DMS153 (cell line): ENCODE measurements around the gene PLA2G4A.
A peak's percentile ranks its signal among the peaks of the same experiment; 100 is the strongest.

Source experiments
- DNase-seq: peaks from one replicate; lab custom pipeline; 2025; lab: John Stamatoyannopoulos, UW

PLA2G4A gene

DNA sequence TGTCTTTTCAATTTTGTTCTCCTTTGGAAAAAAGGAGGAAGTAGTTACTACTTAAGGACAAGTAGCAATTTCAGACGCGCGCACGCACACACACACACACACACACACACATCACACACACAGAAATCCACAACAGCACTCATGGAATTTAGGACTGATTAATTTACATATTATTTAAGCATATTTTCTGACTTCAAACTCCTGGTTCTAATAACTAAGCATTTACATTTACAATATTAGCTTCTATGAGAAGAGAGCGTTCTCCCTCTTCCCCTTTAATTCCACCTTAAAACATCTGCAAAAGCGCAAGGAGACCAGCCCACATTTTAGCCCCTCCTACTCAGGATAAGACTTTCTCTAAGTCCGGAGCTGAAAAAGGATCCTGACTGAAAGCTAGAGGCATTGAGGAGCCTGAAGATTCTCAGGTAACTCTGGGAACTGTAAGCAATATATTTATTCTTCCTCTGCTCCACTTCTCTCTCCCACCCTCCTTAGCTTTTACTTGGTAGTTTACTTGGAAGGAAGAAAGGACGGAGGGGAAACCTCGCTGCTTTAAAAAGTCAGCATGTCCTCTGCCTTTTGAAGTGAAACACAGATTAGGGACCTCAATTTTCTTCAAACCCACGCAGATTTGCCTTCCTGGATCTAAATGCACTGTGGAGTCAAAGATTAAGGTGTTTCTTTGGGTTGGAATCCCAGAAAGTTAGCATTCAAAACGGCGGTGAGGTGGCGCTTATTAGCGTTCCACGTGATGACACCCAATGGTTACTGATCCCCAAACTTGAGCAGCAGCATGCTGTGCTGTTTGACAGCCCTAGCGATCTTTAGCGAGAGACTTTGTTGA is at the start of gene PLA2G4A:
Gene PLA2G4A, plus strand, starts transcription at position 339 of the 844 bp plus-strand sequence. CDS start 25,406 bp downstream, outside the sequence.
- DNase-seq, result no peak

DNA sequence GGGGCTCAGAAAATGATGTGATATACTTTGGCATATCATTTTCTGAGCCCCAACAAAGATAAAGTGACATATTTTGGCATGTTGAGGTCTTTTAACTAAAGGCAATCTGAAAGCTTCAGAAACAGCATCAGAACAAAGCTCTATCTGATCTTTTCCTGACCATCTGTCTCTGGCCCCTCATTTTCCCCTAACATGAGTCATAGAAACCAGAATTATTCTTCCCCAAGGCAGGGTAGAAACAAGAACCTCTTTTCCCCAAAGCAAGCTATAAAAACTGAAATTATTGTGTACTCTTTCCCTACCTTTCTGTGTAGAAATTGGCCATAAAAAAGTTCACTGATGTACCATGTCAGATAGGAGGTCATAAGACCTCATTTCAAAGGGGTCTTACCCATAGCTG is 48.7 kb upstream of the PLA2G4A start:
- no peak for DNase-seq

DNA sequence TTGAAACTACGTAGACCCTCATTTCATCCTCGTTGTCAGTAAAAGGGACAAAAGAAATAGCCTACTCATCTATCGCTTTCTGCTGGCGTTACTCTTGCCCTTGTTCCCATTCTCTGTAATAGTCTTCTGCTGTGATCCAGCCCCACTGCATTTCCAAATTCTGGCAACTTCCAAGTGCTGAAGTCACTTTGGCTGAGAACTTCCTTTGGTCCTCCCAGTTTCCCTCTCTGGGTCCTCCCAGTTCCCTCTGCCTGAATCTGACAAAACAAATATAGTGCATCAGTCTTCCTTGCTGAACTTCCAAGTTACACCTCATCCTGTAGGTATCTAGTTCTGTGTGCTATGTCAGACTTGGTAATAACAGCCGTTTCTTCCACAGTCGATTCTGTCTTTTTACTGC is 47.0 kb upstream of the PLA2G4A start:
- DNase-seq, result no peak

DNA sequence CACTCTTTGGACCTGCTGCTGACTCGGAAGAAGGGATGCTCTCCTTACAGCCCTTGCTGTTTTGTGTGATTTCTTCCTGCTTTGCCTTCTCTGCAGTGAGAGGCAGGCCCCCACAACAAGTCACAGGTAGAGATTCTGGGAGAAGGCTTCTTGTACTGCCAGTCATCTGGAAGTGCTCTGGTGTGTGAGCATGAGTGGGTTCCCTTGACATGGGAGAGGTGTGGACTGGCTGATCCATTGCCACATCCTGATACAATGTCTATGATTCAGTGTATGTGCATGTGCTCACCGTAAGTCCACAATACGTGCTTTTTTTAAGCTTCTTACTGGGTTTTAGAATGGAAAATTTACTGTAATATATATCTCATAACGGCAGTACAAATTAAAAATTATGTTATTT is 46.0 kb upstream of the PLA2G4A start:
- DNase-seq, result no peak

DNA sequence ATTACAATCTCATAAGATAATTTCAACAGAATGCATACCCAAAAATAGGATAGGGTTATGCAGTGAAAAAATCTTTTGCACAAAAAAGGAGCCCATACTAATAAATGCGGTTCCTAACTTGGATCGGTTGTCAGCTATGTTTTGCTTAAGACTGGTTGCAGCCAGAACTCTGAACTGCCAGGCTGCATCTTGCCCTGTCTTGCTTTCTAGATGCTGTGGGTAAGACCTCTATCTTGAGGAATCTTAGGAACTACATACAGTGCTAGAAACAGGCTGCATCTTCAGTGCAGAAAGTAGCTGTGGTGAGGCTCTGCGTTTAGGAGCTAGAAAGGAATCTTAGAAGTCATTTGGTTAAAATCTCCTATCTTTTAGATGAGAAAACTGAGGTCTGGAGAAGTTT is 45.6 kb upstream of the PLA2G4A start:
- DNase-seq, result no peak

DNA sequence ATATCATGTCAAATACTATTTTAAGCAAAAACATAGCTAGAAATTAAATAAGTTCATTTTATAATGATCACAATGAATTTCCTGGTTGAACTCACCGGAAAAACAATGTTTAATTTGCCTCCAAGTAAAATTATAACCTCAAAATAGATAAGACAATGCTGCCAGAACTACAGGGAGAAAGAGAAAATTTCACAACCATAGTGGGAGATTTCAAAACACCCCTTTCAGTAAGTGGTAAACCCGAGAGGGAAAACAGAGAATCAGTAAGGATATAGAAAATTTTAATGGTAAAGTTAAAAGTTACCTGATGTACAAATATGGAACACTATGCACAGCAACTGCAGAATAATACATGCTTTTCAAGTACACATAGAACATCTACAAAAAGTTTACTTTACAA is 43.2 kb upstream of the PLA2G4A start:
- no peak for DNase-seq

DNA sequence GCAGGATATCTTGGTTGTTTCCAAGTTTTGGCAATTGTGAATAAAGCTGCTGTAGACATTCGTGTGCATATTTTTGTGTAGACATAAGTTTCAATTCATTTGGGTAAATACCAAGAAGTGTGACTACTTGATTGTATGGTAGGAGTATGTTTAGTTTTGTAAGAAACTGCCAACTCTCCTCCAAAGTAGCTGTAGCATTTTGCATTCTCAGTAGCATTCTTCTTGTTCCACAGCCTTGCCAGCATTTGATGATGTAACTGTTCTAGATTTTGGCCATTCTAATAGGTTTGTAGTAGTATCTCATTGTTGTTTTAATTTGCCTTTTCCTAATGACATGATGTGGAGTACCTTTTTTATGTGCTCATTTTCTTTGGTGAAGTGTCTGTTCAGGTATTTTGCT is 38.6 kb upstream of the PLA2G4A start:
- DNase-seq, result no peak

DNA sequence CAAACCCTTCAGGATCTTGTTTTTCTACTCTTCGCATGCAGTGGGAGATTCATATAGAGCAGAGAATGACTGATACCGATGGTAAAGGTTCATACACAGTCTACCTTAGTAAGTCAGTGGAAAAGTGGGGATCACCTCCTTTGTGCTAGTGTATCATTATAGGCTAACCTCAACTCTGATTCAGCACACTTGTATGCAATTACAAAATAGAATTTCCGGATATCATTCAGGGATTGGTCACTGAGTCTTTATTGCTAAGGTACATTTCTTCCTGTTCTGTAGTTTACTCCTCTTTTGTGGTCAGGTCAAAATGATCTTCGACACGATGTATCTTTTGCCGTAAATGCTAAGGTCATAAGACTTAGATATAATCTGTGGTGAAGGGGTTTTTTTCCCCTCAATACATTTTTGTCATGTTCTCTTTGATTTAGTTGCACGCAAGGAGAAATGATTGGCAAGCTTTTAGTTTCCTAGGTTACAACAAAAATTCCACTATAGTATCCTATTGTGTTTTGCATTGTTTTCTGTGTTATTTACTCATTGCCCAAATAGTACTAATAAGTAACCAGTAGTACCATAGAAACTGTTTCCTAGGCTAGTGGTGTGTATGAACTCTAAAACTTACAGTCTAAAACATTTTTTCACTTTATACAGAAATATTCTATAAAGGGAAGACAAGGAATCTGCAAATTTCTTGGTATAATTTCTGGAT is 35.7 kb upstream of the PLA2G4A start:
- no peak for DNase-seq

DNA sequence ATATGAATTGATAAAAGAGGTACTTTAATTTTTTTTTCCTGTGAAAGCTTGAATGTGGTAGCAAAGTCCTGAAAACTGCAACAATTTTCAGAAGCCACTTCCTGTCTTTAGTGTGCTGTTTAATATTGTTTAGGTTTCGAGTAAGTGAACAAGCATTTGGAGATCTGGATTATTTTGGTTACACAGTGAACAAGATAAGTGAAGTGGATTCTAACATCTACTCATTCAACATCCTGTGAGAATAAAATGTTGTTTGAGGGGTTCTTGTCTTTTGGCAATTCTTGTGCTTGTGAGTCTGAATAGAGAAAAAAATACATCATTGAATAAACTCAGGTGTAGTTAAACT is 35.2 kb upstream of the PLA2G4A start:
- DNase-seq, result no peak

DNA sequence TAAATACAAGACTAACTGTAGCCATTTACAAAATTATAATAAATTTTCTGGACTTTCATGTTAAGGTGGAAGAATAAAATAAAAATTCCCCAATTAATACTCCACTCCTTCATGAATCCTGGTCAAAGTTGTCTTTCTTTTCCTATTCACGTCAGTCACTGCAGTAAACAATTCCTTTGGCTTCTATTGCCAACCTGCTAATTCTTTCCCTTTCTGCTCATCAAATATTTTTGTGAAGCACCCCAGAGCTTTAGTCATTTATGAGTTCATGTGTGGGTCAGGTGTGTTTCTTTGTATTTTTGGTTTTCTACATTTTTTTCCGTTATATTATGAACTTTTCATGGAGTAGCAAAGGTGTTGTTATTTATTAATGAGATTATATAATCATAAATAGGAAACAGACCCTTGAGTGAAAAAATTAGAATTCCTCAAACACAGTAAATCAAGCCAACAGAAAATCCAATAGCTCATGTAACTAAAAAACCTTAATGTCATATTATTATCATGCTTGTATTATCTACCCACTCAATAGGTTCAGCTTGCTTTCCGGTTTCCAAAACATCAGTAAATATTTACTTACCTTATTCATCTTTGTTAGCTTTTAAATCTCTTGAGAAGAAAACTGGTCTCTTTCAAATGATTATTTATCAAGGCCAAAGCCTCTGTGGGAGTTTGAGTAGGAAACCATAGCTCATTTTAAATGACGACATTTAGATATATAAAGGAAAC is 29.6 kb upstream of the PLA2G4A start:
- DNase-seq, result peak; percentile 16

DNA sequence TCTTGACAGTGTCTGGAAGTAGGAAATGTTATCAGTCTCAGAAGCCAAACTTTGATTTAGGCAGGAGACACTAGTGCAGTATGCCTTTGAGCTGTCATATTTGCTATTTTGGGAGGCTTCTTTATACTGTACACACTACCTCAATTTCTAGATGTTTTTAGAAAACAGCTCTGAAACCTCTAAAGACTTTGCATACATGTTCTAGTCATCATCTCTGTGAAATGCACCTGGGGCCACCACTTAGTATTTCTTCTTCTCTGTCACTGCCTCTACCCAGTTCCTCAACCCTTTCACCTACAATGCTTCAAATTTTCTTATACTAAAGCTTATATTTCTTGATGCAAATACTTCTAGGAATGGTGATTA is 29.1 kb upstream of the PLA2G4A start:
- no peak for DNase-seq

DNA sequence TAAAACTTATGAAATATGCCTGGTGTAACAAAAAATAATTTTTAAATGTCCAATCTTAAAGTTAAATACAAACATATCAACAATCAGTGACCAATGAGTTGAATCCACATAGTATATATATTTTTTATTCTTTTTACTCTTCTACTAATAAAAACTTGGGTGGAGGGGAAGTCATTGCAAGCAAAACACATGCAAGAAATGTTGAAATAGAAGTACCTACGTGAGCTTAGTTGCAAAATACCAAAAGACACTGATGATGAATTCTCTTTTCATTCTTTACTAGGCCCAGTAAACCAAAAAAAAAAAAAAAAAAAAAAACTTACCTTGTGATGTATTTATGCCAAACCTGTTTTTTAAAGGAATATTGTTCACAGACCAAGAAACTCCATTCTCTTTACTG is 26.4 kb upstream of the PLA2G4A start:
- DNase-seq, result no peak

DNA sequence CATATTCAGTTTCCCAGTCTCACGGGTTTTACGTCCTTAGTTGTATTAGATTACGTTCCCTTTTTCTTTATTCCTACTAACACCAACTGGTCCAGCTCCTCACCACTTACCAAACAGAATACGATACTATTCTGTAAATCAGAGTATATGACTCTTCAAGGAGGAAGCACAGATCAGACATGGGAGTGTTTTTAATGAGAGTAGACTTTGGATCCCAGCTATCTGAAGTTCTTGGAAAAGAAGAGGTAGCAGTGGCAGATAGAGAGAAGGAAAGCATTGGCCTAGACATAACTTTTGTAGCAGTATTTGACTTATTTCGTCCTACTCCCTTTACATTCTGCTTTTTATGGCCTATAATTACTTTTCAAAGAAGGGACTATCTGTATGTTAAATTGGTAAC is 24.1 kb upstream of the PLA2G4A start:
- no peak for DNase-seq

DNA sequence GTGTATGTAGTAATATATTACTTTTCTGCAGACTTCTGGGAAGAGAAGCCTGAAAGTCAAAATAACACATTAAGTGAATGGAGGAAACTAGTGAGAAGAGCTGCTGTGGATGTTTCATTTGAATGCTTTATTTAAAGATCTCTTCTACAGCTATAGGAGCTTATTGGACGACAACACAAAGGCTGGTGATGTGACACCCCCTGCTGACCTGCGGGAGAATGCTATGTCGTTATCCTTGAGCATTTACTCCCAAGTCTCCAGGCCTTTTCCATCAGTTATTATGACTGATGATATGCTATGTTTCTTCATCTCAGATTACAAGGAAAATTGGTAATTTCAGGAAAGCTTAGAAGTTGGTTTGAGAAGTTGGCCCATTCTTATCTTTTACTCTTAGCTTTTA is 22.3 kb upstream of the PLA2G4A start:
- no peak for DNase-seq

DNA sequence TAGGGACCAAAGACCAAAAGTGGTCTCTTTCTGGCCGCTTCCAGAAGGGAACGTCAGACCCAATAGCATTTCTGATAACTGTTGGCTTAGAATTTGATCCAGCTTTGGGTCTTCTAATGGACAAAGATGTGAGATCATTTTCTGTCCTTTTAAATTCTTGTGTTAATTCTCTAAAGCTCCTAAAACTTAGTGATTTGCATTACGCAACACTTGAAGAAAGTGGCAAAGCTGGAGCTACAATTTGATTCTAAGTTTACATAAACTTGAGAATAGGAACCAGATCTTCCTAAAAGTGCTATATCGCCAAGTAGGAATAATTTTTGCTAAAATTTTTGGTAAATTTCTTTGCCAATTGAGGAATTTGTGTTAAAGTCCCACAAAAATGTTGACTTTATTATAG is 21.6 kb upstream of the PLA2G4A start:
- no peak for DNase-seq

DNA sequence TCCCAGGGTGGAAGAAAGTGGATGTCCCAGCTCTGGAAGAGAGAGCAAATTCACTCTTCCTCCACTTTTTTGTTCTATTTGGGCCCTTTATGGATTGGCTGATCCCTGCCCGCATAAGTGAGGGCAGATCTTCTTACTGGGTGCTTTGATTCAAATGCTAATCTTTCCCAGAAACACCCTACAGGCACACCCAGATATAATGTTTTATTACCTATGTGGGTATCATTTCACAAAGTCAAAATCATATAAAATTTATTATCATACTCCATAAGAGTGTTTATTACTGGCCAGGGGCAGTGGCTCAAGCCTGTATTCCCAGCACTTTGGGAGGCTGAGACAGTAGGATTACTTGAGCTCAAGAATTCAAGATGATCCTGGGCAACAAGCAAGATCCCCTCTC is 16.9 kb upstream of the PLA2G4A start:
- no peak for DNase-seq

DNA sequence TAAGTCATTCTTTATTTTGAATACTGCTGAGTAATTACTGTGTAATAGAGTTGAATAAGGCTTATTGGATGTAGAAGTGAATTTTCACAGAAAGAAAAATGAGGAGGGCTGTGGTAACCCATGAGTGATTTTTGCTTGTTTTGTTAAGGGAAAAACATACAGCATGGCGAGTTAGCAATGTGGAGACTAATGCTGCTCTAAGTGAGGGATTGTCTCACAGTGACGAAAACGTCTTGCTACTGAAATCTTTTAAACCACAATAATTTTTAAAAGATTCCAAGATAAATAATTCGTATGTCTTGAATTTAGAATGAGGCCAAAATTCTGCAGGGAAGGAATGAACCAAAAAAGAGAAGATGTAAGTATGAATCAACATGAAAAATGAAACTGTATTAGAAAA is 16.2 kb upstream of the PLA2G4A start:
- no peak for DNase-seq

DNA sequence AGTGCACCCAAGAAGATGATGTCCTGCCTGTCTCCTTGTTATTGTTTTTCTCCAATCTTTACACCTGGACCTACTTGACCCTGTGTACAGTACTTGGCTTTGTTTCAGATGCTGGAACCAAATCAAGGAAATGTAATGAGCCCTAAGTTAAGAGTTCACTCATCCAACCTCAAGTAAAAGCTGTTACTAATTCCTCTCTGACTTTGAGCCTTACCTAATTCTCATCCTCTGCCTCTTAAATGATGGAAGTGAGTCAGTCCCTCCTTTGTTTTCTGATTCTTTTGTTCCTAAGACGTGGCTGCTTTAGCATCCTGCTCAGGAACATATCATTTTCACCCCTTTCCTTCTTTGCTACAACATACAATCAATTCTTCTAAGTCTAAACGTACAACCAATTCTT is 15.3 kb upstream of the PLA2G4A start:
- DNase-seq, result no peak

DNA sequence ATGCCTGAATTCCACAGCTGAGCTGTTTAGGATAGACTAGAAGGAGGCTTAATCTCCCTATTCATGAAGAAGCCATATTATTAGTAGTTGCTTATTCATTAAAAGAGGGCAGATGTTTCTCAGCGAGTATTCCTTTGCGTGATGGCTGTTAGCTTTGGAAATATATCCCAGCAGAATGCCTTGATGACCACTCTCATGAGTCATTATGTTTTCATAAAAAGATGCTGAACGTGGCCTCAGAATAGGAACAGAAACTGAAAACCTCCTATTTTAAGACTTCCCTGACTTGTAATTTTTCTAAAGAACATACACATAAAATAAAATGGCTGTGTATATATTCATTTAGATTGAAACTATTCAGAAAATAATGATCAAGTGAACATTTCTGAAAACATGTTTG is 9.6 kb upstream of the PLA2G4A start:
- DNase-seq, result no peak

DNA sequence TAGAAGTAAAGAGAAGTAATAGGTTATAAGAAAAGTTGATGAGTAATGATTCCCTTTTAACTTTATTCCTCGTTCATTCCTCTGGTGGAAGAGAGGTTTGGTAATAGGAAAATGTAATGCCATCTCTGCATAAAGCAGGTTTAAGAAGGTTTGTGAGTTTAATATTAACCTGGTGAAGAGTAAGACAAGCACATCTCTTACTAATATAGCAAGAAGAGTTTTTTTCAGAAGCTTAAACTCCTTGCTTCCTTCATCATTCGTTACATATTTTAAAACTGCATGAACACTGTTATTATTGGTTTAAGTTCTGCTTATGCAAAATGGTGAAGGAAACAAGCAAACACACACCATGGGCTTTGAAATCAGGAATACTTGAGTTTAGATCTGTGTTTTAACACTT is 9.2 kb upstream of the PLA2G4A start:
- DNase-seq, result no peak

DNA sequence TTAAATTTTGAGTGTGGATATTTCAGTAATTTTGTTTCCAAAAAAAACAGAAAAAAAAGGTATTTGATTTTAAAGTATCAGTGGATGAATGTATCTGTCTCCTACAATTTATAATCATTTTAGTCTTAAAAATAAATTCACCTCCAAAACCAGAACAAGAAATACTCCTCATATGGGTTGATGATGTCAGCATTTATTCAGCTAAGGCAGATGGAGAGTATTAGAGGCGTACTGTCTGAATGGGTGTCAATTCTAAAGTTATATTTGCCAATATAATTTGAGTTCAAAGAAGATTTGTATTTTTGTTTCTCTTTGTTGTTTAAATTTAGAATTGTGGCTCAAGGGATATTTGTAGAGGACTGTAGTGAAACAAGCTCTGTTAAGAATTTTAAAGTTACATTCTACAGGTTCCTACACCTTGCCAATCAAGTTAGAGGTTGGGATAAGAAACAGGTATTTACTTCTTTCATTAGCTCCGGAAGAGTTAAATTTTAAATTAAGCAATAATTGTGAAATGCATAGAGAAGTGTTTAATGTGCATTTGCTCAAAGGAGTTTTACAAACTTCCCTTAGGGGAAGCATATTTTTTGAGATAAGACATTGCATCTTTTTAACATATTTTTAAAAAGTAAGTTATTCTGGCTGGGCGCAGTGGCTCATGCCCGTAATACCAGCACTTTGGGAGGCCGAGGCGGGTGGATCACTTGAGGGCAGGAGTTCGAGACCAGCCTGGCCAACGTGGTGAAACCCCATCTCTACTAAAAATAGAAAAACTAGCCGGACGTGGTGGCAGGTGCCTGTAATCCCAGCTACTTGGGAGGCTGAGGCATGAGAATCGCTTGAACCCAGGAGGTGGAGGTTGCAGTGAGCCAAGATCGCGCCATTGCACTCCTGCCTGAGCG is 1.2 kb downstream of the PLA2G4A start:
- no peak for DNase-seq

DNA sequence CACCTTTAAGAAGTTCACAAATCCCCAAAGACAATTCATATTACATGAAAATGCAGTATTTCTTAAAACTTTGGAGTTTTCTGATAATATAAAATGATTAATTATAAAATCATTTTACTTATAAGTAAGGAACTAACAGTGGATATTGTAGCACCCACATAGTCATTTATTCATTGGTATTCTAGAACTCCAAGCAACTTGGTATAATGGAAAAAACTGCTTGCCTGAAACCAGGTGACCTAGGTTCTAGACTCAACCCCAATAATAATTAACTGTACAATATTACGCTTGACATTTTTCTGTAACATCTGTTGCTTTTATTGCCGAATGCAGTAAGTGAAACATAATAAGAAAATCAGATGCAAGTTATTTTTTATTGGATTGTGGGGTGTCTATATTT is 2.4 kb downstream of the PLA2G4A start:
- DNase-seq, result no peak
